ENCODE data around the gene DUSP2.

The DUSP2 gene

GRCh38 chr2:96108151-96108540, 37.1 kb downstream of the DUSP2 start:
- in situ Hi-C loops (cut with HindIII; ENCODE audit: low sequenced_read_pairs): no loop called here
- H3K4me3 ChIP-seq (ENCODE audit: low read depth, low read length): no peak overlapping the region
- no peak for DNase-seq (ENCODE audit: low read depth)
- no peak for TF ChIP-seq CTCF (IDR thresholded peaks at IDR 0.05; ENCODE audit: low read depth, low read length, missing control alignments)

GRCh38 chr2:96107708-96108065, 37.6 kb downstream of the DUSP2 start:
- no peak for TF ChIP-seq CTCF (IDR thresholded peaks at IDR 0.05; ENCODE audit: low read depth, low read length, missing control alignments)
- DNase-seq (ENCODE audit: low read depth): no peak
- in situ Hi-C loops (cut with HindIII; ENCODE audit: low sequenced_read_pairs): no loop called here
- H3K4me3 ChIP-seq (ENCODE audit: low read depth, low read length): no peak overlapping the region

- in situ Hi-C loops (cut with HindIII; ENCODE audit: low sequenced_read_pairs): no loop called here
- no peak overlapping the region for H3K4me3 ChIP-seq (ENCODE audit: low read depth, low read length)
- no peak for TF ChIP-seq CTCF (IDR thresholded peaks at IDR 0.05; ENCODE audit: low read depth, low read length, missing control alignments)
- DNase-seq (ENCODE audit: low read depth): no peak
Measured at GRCh38 chr2:96106991-96107707, 38.1 kb downstream of the DUSP2 start.

- DNase-seq (ENCODE audit: low read depth): no peak
- no peak for TF ChIP-seq CTCF (IDR thresholded peaks at IDR 0.05; ENCODE audit: low read depth, low read length, missing control alignments)
- H3K4me3 ChIP-seq (ENCODE audit: low read depth, low read length): no peak overlapping the region
- in situ Hi-C loops (cut with HindIII; ENCODE audit: low sequenced_read_pairs): no loop called here
Measured at GRCh38 chr2:96105994-96106715, 39.1 kb downstream of the DUSP2 start.

- in situ Hi-C loops (cut with HindIII; ENCODE audit: low sequenced_read_pairs): no loop called here
- DNase-seq (ENCODE audit: low read depth): no peak
Measured at GRCh38 chr2:96105152-96105915, 39.9 kb downstream of the DUSP2 start.

More at GRCh38 chr2:96105152-96105915, 39.9 kb downstream of the DUSP2 start:
- no peak overlapping the region for H3K4me3 ChIP-seq (ENCODE audit: low read depth, low read length)
- TF ChIP-seq CTCF (IDR thresholded peaks at IDR 0.05; ENCODE audit: low read depth, low read length, missing control alignments): no peak
